Mucosa of descending colon (tissue), 3 donors: ENCODE data around the gene STAM2. TPM values are rescaled to one million over a fixed set of nuclear protein-coding genes. Genes with fewer than 3 reads are reported as not detected.

Experiments used
- ATAC-seq: fragments of 200-7000 bp; cut with Tn5 transposase; one replicate; pipeline ENCODE4 v1.9.1; 2020; ENCODE audit warnings: mild to moderate bottlenecking, moderate library complexity
- DNase-seq, 3 donors: peaks; one replicate each; pipeline ENCODE4 v3.0.0-alpha.2; 2020
- H3K36me3 ChIP-seq: fragments of 200-600 bp; one replicate; pipeline ENCODE4 v1.8.0; 2021; ENCODE audit warnings: low read depth, mild to moderate bottlenecking
- H3K4me1 ChIP-seq: fragments of 200-600 bp; one replicate; pipeline ENCODE4 v1.8.0; 2021; ENCODE audit warnings: low read depth, mild to moderate bottlenecking
- H3K4me3 ChIP-seq: fragments of 200-600 bp; one replicate; pipeline ENCODE4 v1.8.0; 2021; ENCODE audit warnings: mild to moderate bottlenecking
- H3K9me3 ChIP-seq: fragments of 200-600 bp; one replicate; pipeline ENCODE4 v1.8.0; 2021; ENCODE audit warnings: mild to moderate bottlenecking
- CTCF ChIP-seq: fragments of 200-600 bp; IDR thresholded peaks from one replicate; pipeline ENCODE4 v1.8.0; 2022; ENCODE audit warnings: antibody characterized with exemption, mild to moderate bottlenecking
- intact Hi-C, 2 donors: fragments of 100-400 bp; cut with DNase I in 1 of 2; cut with micrococcal nuclease in 1 of 2; formaldehyde crosslinking; loops; one replicate each; pipeline versions ENCODE4 v1.11.0 to v1.11.1; 2022; cut with DNase I, micrococcal nuclease
- total RNA-seq, 3 donors: library from RNA; stranded (reverse); fragmentation: NEBNext Ultra II Directional in 2 of 3; extraction: Animal tissue kit (Norgen Biotek cat#: 25700) in 2 of 3; gene quantifications; one replicate each; pipeline versions ENCODE4 v1.2.1 to v1.2.4, GENCODE V29; 2021 to 2023
- donor health status: DM: no; HTN: no; CAD: no; lungs with moderate emphysema.
- donor health status: DM: no; HTN: no; CAD: no.
- donor health status: DM: no; HTN: yes; CAD: no.

The STAM2 gene
- total RNA-seq, 3 donors from 2014 or later, result 38.8 to 45.8 (median 41.7) TPM

- DNase-seq, result no peak
- H3K4me3 ChIP-seq, result no peak overlapping the region
- peak; percentile 58 for ATAC-seq
Measured at GRCh38 chr2:152132306-152132705, 43.3 kb downstream of the STAM2 start.

GRCh38 chr2:152127628-152128027, 47.9 kb downstream of the STAM2 start:
- Histone ChIP-seq H3K4me1 (no peaks in the 10 kb centered on the region), H3K36me3 (no peaks in the 10 kb centered on the region), H3K4me3 (no peak overlapping the region), H3K9me3 (no peaks in the 10 kb centered on the region)
- no peak for DNase-seq
- intact Hi-C loops, result no loop called here
- TF ChIP-seq CTCF, result no peak
- no peak for ATAC-seq

More at GRCh38 chr2:152132306-152132705, 43.3 kb downstream of the STAM2 start:
- H3K9me3 ChIP-seq, result no peaks in the 10 kb centered on the region
- H3K36me3 ChIP-seq, result no peaks in the 10 kb centered on the region
- no peak for TF ChIP-seq CTCF
- no peaks in the 10 kb centered on the region for H3K4me1 ChIP-seq
- intact Hi-C loops, result no loop called here

- DNase-seq (no peak), ATAC-seq (no peak)
- Histone ChIP-seq H3K36me3 (no peaks in the 10 kb centered on the region), H3K4me3 (no peak overlapping the region), H3K4me1 (no peaks in the 10 kb centered on the region), H3K9me3 (no peaks in the 10 kb centered on the region)
- TF ChIP-seq CTCF, result no peak
- intact Hi-C loops, result no loop called here
Measured at GRCh38 chr2:152126664-152127063, 48.9 kb downstream of the STAM2 start.

- TF ChIP-seq CTCF, result no peak
- no peak overlapping the region for H3K4me3 ChIP-seq
- H3K36me3 ChIP-seq, result no peaks in the 10 kb centered on the region
- no peaks in the 10 kb centered on the region for H3K4me1 ChIP-seq
- ATAC-seq, result peak; percentile 60
- intact Hi-C loops, result no loop called here
- no peaks in the 10 kb centered on the region for H3K9me3 ChIP-seq
- no peak for DNase-seq
Measured at GRCh38 chr2:152122161-152122560, 53.4 kb downstream of the STAM2 start.

GRCh38 chr2:152120430-152120829, 55.1 kb downstream of the STAM2 start:
- Histone ChIP-seq H3K9me3 (no peaks in the 10 kb centered on the region), H3K36me3 (no peaks in the 10 kb centered on the region), H3K4me3 (no peak overlapping the region), H3K4me1 (no peaks in the 10 kb centered on the region)
- TF ChIP-seq CTCF, result no peak
- ATAC-seq, result no peak
- intact Hi-C loops, result no loop called here
- DNase-seq, result no peak

GRCh38 chr2:152115952-152116351, 59.6 kb downstream of the STAM2 start:
- no peak overlapping the region for H3K4me3 ChIP-seq
- intact Hi-C loops, result no loop called here
- H3K4me1 ChIP-seq, result no peaks in the 10 kb centered on the region
- TF ChIP-seq CTCF, result no peak
- no peaks in the 10 kb centered on the region for H3K36me3 ChIP-seq
- DNase-seq, result no peak
- ATAC-seq, result no peak
- no peaks in the 10 kb centered on the region for H3K9me3 ChIP-seq
